DOHH2 (cell line): ENCODE results near the gene UBTD2.

ENCODE experiments used
- H3F3A ChIP-seq: fragments of 200-600 bp; sonication (generic), shearing (Covaris generic); 2 replicates; pipeline ENCODE4 v1.6.0; 2016; ENCODE audit warnings: antibody characterized with exemption, mild to moderate bottlenecking; ENCODE audit not compliant: control insufficient read depth, insufficient read depth
- H3K27ac ChIP-seq: fragments of 200-600 bp; sonication (generic); 2 replicates; pipeline ENCODE4 v1.5.1; 2014; ENCODE audit warnings: low read depth, mild to moderate bottlenecking, low read length, moderate library complexity
- H3K27me3 ChIP-seq: fragments of 200-600 bp; sonication (generic); 2 replicates; pipeline ENCODE4 v1.6.1; 2014; ENCODE audit warnings: mild to moderate bottlenecking, low read length, mixed read lengths; ENCODE audit not compliant: control insufficient read depth
- H3K36me3 ChIP-seq: fragments of 200-600 bp; sonication (generic); 2 replicates; pipeline ENCODE4 v1.6.1; 2014; ENCODE audit warnings: mild to moderate bottlenecking, low read length, moderate library complexity, mixed read lengths; ENCODE audit not compliant: control insufficient read depth
- H3K4me1 ChIP-seq: fragments of 200-600 bp; sonication (generic); 2 replicates; pipeline ENCODE4 v1.6.1; 2014; ENCODE audit warnings: mild to moderate bottlenecking, low read length, mixed read lengths; ENCODE audit not compliant: control insufficient read depth
- H3K4me2 ChIP-seq: fragments of 200-600 bp; sonication (generic); 2 replicates; pipeline ENCODE4 v1.6.0; 2014; ENCODE audit warnings: mild to moderate bottlenecking, low read length, moderate library complexity
- H3K4me3 ChIP-seq: fragments of 200-600 bp; sonication (generic); 2 replicates; pipeline ENCODE4 v1.5.1; 2014; ENCODE audit warnings: mild to moderate bottlenecking, low read length, mixed read lengths
- H3K79me2 ChIP-seq: fragments of 200-600 bp; sonication (generic); 2 replicates; pipeline ENCODE4 v1.6.1; 2014; ENCODE audit warnings: mild to moderate bottlenecking, low read length, mixed read lengths; ENCODE audit not compliant: control insufficient read depth
- H3K9me2 ChIP-seq: fragments of 200-600 bp; sonication (generic); replicated peaks from 2 replicates; pipeline ENCODE4 v1.6.1; 2014; ENCODE audit warnings: mild to moderate bottlenecking, low read length, mixed read lengths; ENCODE audit not compliant: control insufficient read depth
- H3K9me3 ChIP-seq: fragments of 200-600 bp; sonication (generic); 2 replicates; pipeline ENCODE4 v1.6.1; 2014; ENCODE audit warnings: antibody characterized with exemption, low read length, mixed read lengths; ENCODE audit not compliant: control insufficient read depth, insufficient read depth
- H4K20me1 ChIP-seq: fragments of 200-600 bp; sonication (generic); 2 replicates; pipeline ENCODE4 v1.6.0; 2014; ENCODE audit warnings: low read depth, mild to moderate bottlenecking, antibody characterized with exemption, low read length, moderate library complexity; ENCODE audit not compliant: control insufficient read depth, insufficient read depth
- CTCF ChIP-seq: fragments of 200-600 bp; sonication (generic); IDR thresholded peaks from one replicate; pipeline ENCODE4 v1.5.1; 2014; ENCODE audit warnings: antibody characterized with exemption, mild to moderate bottlenecking, low read depth, low read length; ENCODE audit not compliant: poor library complexity, severe bottlenecking
- EZH2phosphoT487 ChIP-seq: fragments of 200-600 bp; sonication (generic); IDR thresholded peaks from 2 replicates; pipeline ENCODE4 v1.6.1; 2017; ENCODE audit warnings: borderline replicate concordance, mild to moderate bottlenecking, antibody characterized with exemption, low read length, moderate library complexity, mixed read lengths

The UBTD2 gene

GRCh38 chr5:172160506-172160905 is 123.1 kb downstream of the UBTD2 start:
- TF ChIP-seq CTCF, result no peak
- no peak for TF ChIP-seq EZH2phosphoT487
- Histone ChIP-seq H4K20me1 (no peaks in the 10 kb centered on the region; the same call in 1 of the 2 replicates), H3K9me2 (no peaks in the 10 kb centered on the region), H3K79me2 (peaks cover 23% of the 10 kb centered on the region), H3K36me3 (peaks cover 10% of the 10 kb centered on the region), H3F3A (no peaks in the 10 kb centered on the region), H3K4me1 (peaks cover 23% of the 10 kb centered on the region), H3K4me2 (no peak overlapping the region), H3K9me3 (no peaks in the 10 kb centered on the region), H3K4me3 (no peak overlapping the region), H3K27me3 (no peaks in the 10 kb centered on the region), H3K27ac (no peak overlapping the region)
